KMS-11 (cell line): ENCODE results near the gene NPM3.

Source experiments
- H2AFZ ChIP-seq: fragments of 200-600 bp; sonication (generic); 2 replicates; pipeline ENCODE4 v1.6.1; 2016; ENCODE audit warnings: antibody characterized with exemption, mixed run types, low read depth
- H3K27ac ChIP-seq: fragments of 200-600 bp; sonication (generic); 2 replicates; pipeline ENCODE4 v1.6.1; 2016; ENCODE audit warnings: mild to moderate bottlenecking, mixed run types
- H3K27me3 ChIP-seq: fragments of 200-600 bp; sonication (generic); 2 replicates; pipeline ENCODE4 v1.6.1; 2017; ENCODE audit warnings: mild to moderate bottlenecking, low read depth, mixed run types, moderate library complexity; ENCODE audit not compliant: insufficient read depth
- H3K36me3 ChIP-seq: fragments of 200-600 bp; sonication (generic); 2 replicates; pipeline ENCODE4 v1.6.1; 2017; ENCODE audit warnings: mild to moderate bottlenecking, mixed run types; ENCODE audit not compliant: insufficient read depth
- H3K4me1 ChIP-seq: fragments of 200-600 bp; sonication (generic); 2 replicates; pipeline ENCODE4 v1.6.1; 2016; ENCODE audit warnings: mild to moderate bottlenecking, low read depth, mixed run types; ENCODE audit not compliant: poor library complexity, severe bottlenecking
- H3K4me2 ChIP-seq: fragments of 200-600 bp; sonication (generic); 2 replicates; pipeline ENCODE4 v1.7.0; 2016; ENCODE audit warnings: mild to moderate bottlenecking, mixed run types
- H3K4me3 ChIP-seq: fragments of 200-600 bp; sonication (generic); IDR thresholded peaks from 2 replicates; pipeline ENCODE4 v1.6.1; 2017; ENCODE audit warnings: low read depth, low read length, mixed read lengths; ENCODE audit not compliant: insufficient read depth
- H3K79me2 ChIP-seq: fragments of 200-600 bp; sonication (generic); 2 replicates; pipeline ENCODE4 v1.6.1; 2016; ENCODE audit warnings: low read depth, mixed run types; ENCODE audit not compliant: insufficient read depth
- H3K9ac ChIP-seq: fragments of 200-600 bp; sonication (generic); 2 replicates; pipeline ENCODE4 v1.6.1; 2016; ENCODE audit warnings: mild to moderate bottlenecking, mixed run types
- H4K20me1 ChIP-seq: fragments of 200-600 bp; sonication (generic); 2 replicates; pipeline ENCODE4 v1.6.1; 2016; ENCODE audit warnings: mild to moderate bottlenecking, mixed run types; ENCODE audit not compliant: insufficient read depth
- TF ChIP-seq, protein P1 (sequence below): fragments of 200-600 bp; sonication (generic); conservative IDR thresholded peaks from 2 replicates; pipeline ENCODE4 v1.6.1; 2017; ENCODE audit warnings: low read depth, mild to moderate bottlenecking, antibody characterized with exemption, low read length, moderate library complexity, mixed read lengths

NPM3 gene

DNA sequence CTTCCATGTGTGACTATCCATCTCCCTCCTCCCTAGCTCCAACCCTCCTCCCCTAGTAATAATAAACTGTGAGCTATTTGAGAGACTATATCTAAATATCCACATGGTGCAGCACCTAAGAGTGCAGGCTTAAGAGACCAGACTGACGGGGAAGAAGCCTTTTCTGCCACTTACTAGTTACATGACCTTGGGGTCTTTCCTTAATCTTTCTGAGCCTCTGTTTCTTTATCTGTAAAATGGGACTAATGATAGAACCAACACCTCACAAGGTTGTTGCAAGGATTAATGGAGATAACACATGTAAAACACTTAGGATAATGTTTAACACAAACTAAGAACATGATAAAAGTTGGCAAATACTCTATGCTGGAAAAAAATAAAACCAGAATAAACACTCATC is 51.1 kb downstream of the NPM3 start:
- TF ChIP-seq, protein P1, sequence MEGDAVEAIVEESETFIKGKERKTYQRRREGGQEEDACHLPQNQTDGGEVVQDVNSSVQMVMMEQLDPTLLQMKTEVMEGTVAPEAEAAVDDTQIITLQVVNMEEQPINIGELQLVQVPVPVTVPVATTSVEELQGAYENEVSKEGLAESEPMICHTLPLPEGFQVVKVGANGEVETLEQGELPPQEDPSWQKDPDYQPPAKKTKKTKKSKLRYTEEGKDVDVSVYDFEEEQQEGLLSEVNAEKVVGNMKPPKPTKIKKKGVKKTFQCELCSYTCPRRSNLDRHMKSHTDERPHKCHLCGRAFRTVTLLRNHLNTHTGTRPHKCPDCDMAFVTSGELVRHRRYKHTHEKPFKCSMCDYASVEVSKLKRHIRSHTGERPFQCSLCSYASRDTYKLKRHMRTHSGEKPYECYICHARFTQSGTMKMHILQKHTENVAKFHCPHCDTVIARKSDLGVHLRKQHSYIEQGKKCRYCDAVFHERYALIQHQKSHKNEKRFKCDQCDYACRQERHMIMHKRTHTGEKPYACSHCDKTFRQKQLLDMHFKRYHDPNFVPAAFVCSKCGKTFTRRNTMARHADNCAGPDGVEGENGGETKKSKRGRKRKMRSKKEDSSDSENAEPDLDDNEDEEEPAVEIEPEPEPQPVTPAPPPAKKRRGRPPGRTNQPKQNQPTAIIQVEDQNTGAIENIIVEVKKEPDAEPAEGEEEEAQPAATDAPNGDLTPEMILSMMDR: no peak
- no peaks in the 10 kb centered on the region for H3K4me1 ChIP-seq
- no peak overlapping the region for H3K9ac ChIP-seq
- no peaks in the 10 kb centered on the region for H3K36me3 ChIP-seq
- H2AFZ ChIP-seq: no peak overlapping the region
- H3K4me3 ChIP-seq: no peak overlapping the region
- H4K20me1 ChIP-seq: no peaks in the 10 kb centered on the region
- no peak overlapping the region for H3K27ac ChIP-seq
- no peaks in the 10 kb centered on the region for H3K27me3 ChIP-seq
- H3K79me2 ChIP-seq: no peaks in the 10 kb centered on the region
- no peak overlapping the region for H3K4me2 ChIP-seq
